Upper lobe of right lung (tissue), 1 donor: Measurements from ENCODE around the gene CEP250. TPM values are rescaled to one million over a fixed set of nuclear protein-coding genes. Genes with fewer than 3 reads are reported as not detected.

Source experiments
- ATAC-seq: fragments of 200-7000 bp; cut with Tn5 transposase; one replicate; pipeline ENCODE4 v1.9.1; 2020; ENCODE audit warnings: mild to moderate bottlenecking, moderate library complexity
- DNase-seq: peaks from one replicate; pipeline ENCODE4 v3.0.0-alpha.2; 2020
- H3K27ac ChIP-seq: fragments of 200-600 bp; one replicate; pipeline ENCODE4 v1.8.0; 2022
- H3K27me3 ChIP-seq: fragments of 200-600 bp; one replicate; pipeline ENCODE4 v1.8.0; 2022; ENCODE audit warnings: mild to moderate bottlenecking
- H3K36me3 ChIP-seq: fragments of 200-600 bp; one replicate; pipeline ENCODE4 v1.8.0; 2022
- H3K4me1 ChIP-seq: fragments of 200-600 bp; one replicate; pipeline ENCODE4 v1.8.0; 2022
- H3K4me3 ChIP-seq: fragments of 200-600 bp; one replicate; pipeline ENCODE4 v1.8.0; 2022; ENCODE audit warnings: mild to moderate bottlenecking
- H3K9me3 ChIP-seq: fragments of 200-600 bp; one replicate; pipeline ENCODE4 v1.8.0; 2022
- CTCF ChIP-seq: fragments of 200-600 bp; IDR thresholded peaks from one replicate; pipeline ENCODE4 v1.8.0; 2022; ENCODE audit warnings: antibody characterized with exemption
- intact Hi-C: fragments of 100-400 bp; cut with DNase I; formaldehyde crosslinking; loops from one replicate; pipeline ENCODE4 v1.11.0; 2022
- total RNA-seq: library from RNA; stranded (reverse); fragmentation: NEBNext Ultra II Directional; extraction: Animal tissue kit (Norgen Biotek cat#: 25700); gene quantifications from one replicate; pipeline ENCODE4 v1.2.1, GENCODE V29; 2021
- donor health status: DM: no; HTN: yes; CAD: no; lungs with severe emphysema.

The CEP250 gene
- total RNA-seq, 1 donor from 2014 or later: 21.7 TPM

- H3K27ac ChIP-seq: no peak overlapping the region
- no peak overlapping the region for H3K4me3 ChIP-seq
- TF ChIP-seq CTCF: no peak
- H3K27me3 ChIP-seq: no peaks in the 10 kb centered on the region
- no peaks in the 10 kb centered on the region for H3K9me3 ChIP-seq
- ATAC-seq (no peak), DNase-seq (no peak)
- H3K4me1 ChIP-seq: peaks cover 4% of the 10 kb centered on the region
- intact Hi-C loops: no loop called here
- H3K36me3 ChIP-seq: peaks cover 8% of the 10 kb centered on the region
Measured at GRCh38 chr20:35458388-35458787, 3.0 kb downstream of the CEP250 start.

DNA sequence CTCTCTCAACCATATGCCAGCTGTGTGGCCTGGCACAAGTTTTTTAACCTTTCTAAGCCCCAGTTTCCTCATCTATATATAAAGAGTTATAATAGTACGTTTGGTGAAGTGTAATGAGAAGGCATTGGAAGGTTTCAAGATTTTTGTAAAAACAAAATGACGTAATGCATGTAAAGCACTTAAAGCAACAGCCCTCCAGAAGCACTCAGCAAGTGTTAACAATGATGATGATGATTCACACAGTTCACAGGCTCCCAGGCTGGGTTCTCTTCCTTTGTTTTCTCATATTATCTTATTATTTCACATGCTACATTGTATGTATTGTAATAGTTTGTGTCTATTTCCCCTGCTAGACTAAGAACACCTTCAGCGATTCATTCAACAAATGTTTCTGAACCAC lies 6.2 kb downstream of the CEP250 start:
- Histone ChIP-seq H3K4me1 (no peaks in the 10 kb centered on the region), H3K9me3 (no peaks in the 10 kb centered on the region), H3K4me3 (no peak overlapping the region), H3K27me3 (no peaks in the 10 kb centered on the region), H3K27ac (no peak overlapping the region), H3K36me3 (peaks cover 26% of the 10 kb centered on the region)
- TF ChIP-seq CTCF: no peak
- intact Hi-C loops: no loop called here
- ATAC-seq: no peak
- no peak for DNase-seq

DNA sequence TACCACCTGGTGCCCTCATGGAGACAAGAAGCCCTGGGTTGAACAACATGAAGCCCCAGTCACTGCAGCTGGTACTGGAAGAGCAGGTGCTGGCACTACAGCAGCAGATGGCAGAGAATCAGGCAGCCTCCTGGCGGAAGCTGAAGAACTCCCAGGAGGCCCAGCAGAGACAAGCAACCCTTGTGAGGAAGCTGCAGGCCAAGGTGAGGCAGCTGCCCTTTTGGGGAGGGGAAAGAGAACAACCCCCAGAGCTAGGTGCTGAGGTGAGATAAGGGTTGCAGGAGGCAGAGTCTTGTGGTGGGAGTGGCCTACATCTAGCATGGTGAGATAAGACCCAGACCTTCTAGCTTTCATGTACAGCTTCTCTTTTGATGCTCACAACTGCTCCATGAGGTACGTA lies 7.0 kb downstream of the CEP250 start:
- H3K27me3 ChIP-seq: no peaks in the 10 kb centered on the region
- H3K36me3 ChIP-seq: peaks cover 31% of the 10 kb centered on the region
- no peaks in the 10 kb centered on the region for H3K9me3 ChIP-seq
- H3K4me3 ChIP-seq: no peak overlapping the region
- no peaks in the 10 kb centered on the region for H3K4me1 ChIP-seq
- no peak for ATAC-seq
- no peak overlapping the region for H3K27ac ChIP-seq
- intact Hi-C loops: no loop called here
- DNase-seq: no peak
- no peak for TF ChIP-seq CTCF

- Histone ChIP-seq H3K36me3 (peaks cover 35% of the 10 kb centered on the region), H3K27ac (no peak overlapping the region), H3K9me3 (no peaks in the 10 kb centered on the region), H3K4me3 (no peak overlapping the region), H3K4me1 (no peaks in the 10 kb centered on the region), H3K27me3 (no peaks in the 10 kb centered on the region)
- TF ChIP-seq CTCF: peak; percentile 79
- ATAC-seq (peak; percentile 87), DNase-seq (no peak)
- intact Hi-C loops: no loop called here
Measured at GRCh38 chr20:35463455-35464300, 8.3 kb downstream of the CEP250 start.

DNA sequence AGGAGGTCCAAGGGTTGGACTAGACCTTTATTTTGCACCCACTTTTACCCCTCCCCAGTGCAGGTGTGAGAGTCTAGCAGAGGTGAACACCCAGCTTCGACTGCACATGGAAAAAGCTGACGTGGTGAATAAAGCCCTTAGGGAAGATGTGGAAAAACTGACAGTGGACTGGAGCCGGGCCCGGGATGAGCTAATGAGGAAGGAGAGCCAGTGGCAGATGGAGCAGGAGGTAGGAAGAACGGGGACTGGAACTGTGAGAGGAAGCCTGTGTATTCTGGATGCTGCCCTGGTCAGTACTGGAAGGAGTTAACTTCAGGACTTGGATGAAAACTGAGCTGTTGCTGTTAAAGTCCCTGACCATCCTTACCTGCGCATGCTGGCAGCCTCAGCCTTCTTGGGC lies 10.6 kb downstream of the CEP250 start:
- Histone ChIP-seq H3K9me3 (no peaks in the 10 kb centered on the region), H3K27me3 (no peaks in the 10 kb centered on the region), H3K4me1 (no peaks in the 10 kb centered on the region), H3K4me3 (no peak overlapping the region), H3K36me3 (peaks cover 47% of the 10 kb centered on the region), H3K27ac (no peak overlapping the region)
- intact Hi-C loops: no loop called here
- DNase-seq (no peak), ATAC-seq (no peak)
- no peak for TF ChIP-seq CTCF

- H3K27ac ChIP-seq: no peak overlapping the region
- H3K27me3 ChIP-seq: no peaks in the 10 kb centered on the region
- H3K4me3 ChIP-seq: no peak overlapping the region
- ATAC-seq (no peak), DNase-seq (no peak)
- no peaks in the 10 kb centered on the region for H3K9me3 ChIP-seq
- peaks cover 51% of the 10 kb centered on the region for H3K36me3 ChIP-seq
- no peaks in the 10 kb centered on the region for H3K4me1 ChIP-seq
- no peak for TF ChIP-seq CTCF
- intact Hi-C loops: no loop called here
Measured at GRCh38 chr20:35466856-35467255, 11.5 kb downstream of the CEP250 start.
